Right hindlimb (tissue), 1 donor: ENCODE data around the gene SLC9A9.
"Not testable (repeated sequence)": the region's sequence is repeated elsewhere in the genome, so short reads cannot be mapped to it uniquely, and the experiment has no call there.

Experiments used
- DNase-seq: peaks from one replicate; pipeline ENCODE4 v3.0.0-alpha.2; 2018

Gene SLC9A9

DNA sequence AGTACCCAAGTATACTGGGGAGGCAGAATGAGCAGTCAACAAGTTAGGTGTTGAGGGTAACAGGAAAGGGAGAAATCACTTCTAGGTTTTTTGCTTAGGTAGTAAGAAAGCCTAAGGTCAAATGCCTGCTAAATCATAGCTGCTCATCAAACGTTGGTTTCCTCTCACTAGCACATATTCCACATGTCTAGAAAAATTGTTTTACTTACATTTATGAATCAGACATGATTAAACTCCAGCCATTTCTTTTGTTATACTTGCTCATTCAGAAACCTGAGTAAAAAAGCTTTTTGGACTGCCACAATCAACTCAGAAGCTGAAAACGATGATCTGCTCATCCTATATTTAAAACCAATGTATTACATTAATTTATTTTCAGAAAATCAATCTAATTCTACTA lies 40.2 kb downstream of the SLC9A9 start:
- DNase-seq: no peak

DNA sequence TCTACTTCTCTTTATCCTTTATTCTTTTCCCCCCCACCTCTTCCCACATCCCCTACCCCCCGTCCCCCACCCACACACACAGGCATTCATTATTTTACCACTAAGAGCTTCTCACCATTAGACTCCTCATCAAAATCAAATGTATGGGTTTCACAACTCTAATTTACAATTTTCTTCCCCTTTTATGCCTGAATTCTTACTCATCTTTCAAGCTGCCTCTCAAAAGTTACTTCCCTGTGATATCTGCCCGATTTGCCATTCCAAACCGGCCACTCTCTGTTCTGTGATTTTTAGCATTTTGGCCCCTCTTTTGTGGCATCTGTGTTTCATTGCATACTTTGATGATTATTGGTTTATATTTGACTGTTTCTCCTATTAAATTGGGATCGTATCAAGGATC lies 42.2 kb downstream of the SLC9A9 start:
- DNase-seq: no peak

DNA sequence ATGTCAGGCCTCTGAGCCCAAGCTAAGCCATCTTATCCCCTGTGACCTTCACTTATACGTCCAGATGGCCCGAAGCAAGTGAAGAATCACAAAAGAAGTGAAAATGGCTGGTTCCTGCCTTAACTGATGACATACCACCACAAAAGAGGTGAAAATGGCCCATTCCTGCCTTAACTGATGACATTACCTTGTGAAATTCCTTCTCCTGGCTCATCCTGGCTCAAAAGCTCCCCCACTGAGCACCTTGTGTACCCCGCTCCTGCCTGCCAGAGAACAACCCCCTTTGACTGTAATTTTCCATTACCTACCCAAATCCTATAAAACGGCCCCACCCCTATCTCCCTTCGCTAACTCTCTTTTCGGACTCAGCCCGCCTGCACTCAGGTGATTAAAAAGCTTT lies 42.8 kb downstream of the SLC9A9 start:
- DNase-seq: not testable (repeated sequence)

DNA sequence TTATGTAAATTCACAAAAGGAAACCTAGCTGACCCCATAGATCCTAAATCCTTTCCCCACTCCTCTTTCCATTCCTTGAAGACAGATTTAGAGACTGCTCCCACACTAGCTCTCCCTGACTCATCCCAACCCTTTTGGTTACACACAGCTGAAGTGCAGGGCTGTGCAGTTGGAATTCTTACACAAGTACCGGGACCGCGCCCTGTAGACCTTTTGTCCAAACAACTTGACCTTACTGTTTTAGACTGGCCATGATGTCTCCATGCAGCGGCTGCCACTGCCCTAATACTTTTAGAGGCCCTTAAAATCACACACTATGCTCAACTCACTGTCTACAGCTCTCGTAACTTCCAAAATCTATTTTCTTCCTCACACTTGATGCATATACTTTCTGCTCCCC lies 47.2 kb downstream of the SLC9A9 start:
- DNase-seq: not testable (repeated sequence)

DNA sequence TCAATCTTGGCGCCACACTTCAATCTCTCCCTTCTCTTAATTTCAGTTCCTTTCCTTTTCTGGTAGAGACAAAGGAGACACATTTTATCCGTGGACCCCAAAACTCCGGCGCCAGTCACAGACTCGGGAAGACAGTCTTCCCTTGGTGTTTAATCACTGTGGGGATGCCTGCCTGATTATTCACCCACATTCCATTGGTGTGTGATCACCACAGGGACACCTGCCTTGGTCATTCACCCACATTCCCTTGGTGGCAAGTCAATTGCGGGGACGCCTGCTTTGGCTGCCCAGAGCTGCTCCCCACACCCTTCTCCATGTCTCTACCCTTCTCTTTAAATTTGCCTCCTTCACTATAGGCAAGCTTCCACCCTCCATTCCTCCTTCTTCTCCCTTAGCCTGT lies 50.1 kb downstream of the SLC9A9 start:
- DNase-seq: not testable (repeated sequence)

DNA sequence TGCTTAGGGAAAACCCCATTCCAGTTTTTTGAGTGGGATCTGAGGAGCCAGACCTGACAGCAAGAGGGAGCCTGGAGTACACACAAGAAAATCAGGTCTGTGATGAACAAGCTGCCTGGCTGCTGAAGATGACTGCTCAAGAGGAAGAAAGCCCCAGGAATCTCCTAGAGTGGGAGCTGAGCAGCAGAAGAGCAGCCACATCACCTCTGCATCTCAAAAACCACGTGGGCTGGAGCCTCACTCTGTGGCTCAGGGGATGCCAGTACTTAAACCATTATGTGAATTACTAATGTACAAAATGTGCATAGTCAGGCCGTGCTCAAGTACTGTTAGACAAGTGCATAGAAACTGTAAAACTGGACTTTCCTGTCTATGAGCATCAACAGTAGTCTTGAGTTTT lies 52.4 kb downstream of the SLC9A9 start:
- DNase-seq: no peak

DNA sequence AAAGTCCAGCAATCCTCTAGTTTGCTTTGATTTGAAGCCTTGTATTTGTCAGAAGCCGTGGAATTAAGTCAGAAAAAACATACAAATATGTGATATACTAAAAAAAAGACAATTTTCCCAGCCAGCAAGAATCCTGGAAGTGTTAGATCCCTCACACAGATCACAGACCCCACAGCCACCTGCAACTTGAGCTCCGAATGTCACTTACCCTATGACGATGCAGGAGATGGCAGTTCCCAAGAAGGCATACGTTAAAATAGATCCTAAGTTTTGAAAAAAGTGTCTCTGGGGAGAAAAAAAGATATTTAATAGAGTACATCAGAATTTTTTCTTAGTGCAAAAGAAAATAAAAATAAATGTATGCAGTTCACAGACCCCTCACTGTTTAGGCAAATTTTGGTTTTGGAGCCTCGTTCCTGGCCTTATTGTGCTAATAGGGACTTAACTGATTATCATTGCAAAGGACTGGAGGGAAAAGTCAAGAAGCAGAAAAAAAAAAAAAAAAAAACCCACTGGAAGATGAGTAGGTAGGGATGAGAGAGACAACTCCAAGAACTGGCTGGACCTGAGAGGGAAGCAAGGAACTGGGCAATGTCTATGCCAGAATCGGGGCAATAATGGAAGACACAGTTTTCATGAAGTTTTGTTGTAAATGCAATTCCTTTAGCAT lies 53.3 kb downstream of the SLC9A9 start:
- DNase-seq: no peak

DNA sequence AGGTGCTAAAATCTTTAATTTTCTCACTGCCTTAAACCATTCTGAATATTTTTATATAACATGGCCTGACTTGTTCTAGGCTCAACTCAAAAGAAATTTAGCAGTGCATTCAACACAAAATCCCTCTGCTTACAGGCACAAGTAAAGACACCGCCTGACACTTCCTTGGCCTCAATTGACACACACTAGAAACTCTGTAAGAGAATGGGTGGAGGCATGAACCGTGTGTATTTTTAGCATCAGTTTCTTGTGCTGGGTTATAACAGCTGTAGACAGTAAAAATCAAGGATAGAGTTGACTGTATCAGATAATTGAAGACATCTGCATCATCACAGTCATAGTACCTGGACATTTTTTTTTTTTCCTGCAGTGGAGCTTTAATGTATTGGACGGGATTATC lies 54.3 kb downstream of the SLC9A9 start:
- no peak for DNase-seq

DNA sequence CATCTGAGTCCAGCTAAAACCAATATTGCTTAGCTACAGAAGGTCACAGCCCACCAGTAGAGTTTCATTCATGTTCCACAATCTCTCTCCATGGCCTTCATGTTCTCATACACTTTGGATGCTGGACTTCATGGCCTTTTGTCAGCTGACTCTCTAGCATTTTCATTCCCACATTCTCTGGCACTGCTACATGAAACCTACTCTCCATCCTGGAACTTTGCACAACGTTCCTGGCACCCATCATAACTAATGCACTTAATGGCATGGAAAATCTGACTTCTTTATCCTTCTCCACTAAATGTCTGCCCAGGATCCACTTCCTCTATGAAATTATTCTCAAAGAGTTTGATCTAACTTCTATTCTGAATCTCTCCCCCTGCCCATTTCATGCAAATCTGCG lies 56.9 kb downstream of the SLC9A9 start:
- DNase-seq: peak; percentile 47

DNA sequence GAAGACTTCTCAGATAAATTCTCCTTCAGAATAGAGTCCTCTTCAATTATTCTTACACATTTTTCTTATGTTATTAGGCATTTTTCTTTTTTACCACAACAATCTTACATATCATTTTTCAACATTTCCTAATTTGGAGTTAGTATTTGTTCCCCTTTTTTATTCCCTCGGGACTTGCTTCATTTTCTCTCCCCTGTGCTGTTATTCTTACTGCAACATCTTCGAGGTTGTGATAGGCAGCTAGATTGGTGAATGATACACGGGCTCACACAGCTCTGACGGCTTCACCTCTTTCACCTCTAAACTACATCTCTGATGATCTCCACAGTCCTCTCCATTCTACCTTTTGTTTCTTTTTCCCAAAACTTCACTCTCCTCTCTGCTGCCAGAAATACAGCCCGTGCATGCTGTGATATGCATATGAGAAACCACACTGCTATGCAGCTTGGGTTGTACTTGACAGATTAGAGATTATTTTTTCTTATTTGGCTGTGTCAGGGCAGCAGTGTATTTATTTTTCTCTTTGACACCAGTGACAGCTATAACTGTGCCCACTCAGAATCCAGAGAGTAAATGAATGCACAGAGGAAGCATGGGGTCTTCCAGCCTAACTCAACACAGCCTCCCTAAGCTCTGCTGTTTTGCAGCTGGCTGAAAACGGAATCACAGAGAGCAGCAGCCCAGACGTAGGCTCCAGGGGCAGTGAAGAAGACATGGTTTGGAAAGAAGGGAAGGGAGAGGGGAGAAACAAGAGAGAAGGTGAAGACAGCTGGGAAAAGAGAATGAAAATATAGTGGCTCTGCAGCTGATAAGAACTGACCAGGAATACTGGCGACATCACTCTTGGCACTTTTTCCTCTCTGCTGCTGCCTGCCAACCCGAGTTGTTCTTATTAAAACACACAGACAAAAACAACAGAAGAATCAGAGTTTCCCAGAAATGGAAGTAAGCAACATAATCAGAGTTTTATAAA lies 61.8 kb downstream of the SLC9A9 start:
- peak; percentile 66 for DNase-seq

DNA sequence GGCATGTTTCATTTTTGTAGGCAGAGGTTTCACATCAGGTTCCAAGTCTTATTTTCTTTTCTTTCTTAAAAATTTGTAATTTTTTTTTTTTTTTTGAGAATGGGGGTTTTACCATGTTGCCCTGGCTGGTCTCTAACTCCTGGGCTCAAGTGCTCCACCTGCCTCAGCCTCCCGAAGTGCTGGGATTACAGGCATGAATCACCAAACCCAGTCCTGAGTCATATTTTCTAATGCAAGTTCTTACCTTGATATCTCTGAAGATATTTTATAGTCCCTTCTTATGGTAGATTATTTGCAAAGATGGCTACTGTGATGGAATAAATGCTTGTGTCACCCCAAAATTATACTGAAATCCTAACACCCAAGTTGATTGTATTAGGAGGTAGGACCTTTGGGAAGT lies 63.8 kb downstream of the SLC9A9 start:
- DNase-seq: no peak

DNA sequence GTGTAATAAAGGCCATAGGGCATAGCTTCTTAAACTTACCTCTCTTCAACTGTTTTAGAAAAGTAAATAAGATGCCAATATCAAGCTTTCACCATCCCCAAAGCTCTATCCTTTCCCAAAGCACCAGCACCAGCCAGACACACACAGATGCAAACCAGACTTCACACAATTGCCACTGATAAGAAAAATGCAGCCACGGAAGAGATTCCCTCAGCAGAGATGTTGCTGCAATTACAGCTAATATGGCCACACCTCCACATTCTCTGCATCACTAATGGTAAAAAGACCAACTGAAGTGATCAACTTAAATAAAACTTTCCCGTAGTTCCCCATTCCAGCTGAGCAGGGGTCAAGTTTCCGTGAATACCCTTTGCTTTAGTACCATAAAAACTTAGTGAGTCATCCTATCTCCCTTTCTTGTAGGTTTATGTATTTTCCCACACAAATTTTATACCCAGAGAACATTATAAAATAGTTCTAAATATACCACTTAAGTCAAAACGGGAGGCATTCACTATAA lies 64.4 kb downstream of the SLC9A9 start:
- no peak for DNase-seq

DNA sequence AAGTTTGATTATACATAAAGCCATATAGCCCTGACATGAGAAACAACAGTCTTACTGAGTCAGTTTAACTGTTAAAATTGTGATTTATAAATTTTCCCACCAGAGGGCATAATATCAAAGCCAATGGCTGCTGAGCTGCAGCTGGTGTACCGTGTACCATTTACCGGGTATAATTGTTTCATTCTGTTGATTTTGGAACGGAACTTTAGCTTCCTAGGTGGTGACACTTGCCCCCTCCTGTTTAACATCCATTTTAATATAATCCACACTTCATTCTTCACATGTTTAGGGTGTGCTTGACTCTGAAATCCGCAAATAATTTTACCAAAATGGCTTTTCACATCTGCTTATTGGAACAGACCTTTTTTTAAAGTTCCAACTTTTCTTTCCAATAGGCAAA lies 72.8 kb downstream of the SLC9A9 start:
- no peak for DNase-seq

DNA sequence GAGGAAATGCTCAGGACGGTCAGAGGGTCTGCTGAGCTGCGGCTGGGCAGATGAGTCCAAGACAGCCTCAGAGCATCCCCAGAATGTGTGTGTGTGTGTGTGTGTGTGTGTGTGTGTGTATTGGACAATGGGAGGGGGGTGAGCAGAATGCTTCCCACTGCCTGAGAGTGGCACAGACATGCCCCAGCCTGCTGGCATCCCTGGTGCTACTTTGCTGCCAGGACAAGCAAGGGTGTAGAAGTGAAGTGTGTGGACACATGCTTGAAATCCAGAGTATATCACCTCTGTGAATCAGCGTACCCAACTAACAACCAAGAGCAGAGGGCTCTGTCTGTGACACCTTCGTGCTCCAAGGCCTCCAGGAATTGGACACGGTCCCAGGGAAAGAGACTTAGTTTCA lies 76.3 kb downstream of the SLC9A9 start:
- DNase-seq: no peak

DNA sequence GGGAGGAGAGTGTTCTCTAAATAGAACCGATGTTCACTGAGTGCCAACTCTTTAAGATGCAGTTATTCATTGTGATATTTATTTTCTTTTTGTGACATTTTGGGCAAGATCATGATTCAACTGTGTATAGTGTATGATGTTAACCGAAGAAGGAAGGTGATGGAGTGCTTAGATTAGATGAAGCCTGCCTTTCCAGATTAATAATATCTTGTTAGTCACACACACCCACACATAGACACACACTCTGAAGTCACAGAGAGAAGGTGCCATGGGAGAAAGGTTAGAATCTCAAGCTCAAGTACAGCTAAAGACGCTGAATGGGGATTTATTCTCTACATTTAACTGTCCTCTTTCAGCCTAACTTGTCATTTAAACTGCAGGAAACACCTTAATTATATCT lies 77.0 kb downstream of the SLC9A9 start:
- no peak for DNase-seq

DNA sequence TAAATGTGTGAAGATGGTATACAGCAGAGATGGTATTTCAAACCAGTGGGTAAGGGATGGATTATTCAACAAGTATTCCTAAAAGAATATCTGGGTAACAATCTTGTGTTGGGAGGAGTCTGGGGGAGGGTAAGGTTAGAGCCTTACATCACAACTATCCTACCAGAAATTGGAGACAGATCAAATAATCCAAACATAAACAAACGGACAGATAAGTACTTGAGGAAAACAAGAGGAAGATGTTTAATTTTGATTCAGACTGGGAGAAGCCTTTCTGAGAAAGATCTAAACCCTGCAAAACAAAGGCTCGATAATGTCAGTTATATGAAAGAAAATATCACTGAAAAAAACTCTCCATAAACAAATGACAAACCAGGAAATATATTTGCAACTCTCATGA lies 77.9 kb downstream of the SLC9A9 start:
- DNase-seq: no peak

DNA sequence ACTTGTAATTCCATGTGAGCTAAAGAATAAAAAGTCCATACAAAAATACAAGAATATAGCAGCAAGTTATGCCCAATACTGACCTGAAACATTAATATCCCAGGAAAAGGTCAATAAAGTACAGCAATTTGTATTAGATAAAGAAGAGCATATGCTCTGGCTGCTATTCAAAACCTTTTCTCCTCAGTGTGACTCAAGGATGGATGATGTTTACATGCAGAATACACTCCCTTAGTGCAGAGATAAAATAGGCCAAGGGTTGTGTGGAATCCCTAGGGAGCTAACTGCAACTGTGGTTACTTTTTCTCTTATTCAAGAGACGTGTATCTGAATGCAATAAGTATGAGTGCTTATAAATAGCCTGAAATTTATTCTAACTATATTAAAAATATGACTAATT lies 78.7 kb downstream of the SLC9A9 start:
- no peak for DNase-seq

DNA sequence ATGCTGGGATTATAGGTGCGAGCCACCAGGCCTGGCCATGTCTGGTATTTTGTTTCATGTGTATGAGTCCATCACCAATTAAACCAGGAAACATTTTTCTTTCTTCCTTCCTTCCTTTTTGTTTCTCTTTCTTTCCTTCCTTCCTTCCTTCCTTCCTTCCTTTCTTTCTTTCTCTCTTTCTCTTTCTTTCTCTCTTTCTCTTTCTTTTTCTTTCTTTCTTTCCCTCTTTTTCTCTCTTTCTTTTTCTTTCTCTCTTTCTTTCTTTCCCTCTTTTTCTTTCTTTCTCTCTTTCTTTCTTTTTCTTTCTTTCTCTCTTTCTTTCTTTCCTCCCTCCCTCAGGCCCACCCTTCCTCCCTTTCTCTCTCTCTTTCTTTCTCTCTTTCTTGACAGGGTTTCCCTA lies 83.4 kb downstream of the SLC9A9 start:
- no peak for DNase-seq

DNA sequence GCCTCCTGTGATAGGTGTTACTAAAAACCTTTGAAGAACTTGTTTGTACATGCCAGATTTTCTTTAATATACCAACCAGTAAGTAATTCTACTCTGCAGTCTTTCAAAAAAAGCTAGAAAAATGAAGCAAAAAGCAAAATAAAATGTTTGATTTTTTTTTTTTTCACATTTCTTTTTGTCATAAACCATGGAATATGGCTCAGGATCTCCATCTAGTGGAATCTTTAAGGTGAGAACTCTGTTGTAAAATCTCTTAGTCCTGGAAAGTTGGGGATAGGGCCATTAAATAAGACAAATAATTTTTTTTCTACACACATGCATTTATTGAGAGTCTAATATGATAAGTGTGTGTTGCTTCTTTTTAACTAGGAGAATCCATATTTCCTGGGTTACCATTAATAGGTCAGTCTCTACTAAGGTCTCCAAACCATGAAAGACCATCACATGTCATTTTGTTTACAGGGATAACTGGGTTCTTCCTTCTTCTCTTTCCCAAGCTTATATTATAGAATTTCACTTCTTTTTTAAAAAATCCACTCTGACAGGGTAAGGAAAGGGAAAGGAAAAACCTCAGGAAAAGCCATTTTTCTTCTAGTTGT lies 84.6 kb downstream of the SLC9A9 start:
- DNase-seq: no peak

DNA sequence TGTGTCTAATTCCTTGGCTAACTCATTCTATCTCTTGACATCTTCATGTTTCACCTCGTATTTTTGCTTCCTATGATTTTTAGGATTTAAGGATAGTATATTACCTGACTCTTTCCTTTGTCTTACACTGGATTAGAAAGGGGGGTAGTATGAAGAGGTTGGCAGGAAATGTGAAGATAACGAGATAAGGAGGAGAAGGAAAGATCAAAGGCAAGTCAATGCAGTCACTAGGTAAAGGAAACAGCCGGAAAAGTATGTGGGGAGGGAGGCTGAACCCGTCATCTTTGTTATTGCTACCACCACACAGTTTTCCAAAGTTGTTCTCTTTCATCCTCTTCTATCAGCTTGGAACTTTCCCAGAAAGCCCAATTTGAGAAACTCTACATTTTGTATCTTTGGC lies 90.6 kb downstream of the SLC9A9 start:
- DNase-seq: no peak

DNA sequence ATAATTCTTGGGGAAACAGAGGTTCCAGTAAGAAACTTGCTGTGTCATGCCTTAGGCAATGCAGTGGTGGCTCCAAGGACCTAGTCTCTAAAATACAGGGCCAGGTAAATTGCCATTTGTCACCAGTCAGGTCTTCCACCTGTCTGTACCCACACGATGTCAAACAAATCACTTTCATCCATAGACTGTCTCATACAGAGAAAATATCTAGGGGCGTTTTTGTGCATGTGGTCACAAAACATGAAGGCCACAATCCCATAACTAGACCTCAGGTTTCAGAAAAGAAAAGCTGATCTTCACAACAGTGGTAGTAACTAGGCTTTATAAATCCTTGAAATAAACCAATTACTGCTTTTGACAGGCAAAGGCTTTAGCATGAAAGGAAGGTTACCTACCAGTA lies 92.3 kb downstream of the SLC9A9 start:
- no peak for DNase-seq

DNA sequence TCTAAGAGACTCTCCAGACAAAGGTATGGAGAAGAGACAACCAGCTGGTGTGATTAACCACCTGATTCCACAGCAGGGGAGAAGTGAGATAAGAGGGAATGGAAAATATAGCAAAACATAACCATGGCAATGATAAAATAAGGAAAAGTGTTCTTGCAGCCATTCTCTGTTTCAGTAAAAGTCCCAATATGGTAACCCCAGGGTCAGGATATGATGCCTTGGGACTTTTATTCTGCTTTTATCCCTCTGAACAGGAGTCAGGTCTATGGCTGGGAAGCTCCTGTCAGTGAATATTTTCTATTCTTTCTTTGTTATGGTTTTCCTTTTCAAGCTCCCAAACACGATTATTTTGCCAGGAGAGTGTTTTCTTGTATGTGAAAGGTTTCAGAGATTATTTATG lies 94.2 kb downstream of the SLC9A9 start:
- DNase-seq: no peak

DNA sequence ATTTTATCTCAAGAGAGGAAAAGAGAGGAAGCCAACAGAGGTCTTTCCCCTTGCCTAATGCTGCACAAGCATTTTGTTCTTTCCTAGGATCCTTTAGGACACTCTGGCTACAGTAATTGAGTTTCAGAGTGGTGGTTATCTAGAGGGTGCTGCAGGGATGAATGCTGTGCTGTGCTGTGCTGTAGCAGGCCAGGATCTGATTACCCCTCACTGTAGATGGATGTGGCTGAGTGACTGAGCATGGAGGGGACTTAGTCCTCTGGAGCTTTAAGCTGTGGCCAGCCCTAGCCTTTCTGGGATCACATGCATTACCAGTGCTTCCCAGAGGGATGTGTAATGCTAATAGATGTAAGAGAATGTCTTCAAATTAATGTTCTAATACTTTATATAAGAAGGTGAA lies 94.8 kb downstream of the SLC9A9 start:
- no peak for DNase-seq

DNA sequence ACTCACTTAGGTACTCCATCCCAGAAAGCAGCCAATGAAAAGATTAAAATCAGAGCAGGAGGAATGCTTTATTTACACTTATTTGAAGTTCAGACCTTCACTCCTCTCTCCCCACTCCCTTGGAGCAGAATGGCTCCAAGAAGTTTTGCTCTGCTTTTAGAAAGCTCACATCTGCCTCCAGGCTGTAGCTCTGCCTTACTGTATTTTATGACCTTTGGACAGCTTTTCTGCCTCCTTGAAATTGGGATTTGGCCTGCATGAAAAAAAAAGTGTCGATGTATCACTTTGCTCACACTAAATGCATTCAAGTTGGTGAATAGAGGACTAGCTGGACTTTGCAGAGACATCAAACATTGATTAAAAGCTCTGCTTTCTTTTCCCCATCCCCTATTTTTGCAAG lies 95.3 kb downstream of the SLC9A9 start:
- DNase-seq: no peak
